ENCODE data around the gene SLC24A3.

DNA sequence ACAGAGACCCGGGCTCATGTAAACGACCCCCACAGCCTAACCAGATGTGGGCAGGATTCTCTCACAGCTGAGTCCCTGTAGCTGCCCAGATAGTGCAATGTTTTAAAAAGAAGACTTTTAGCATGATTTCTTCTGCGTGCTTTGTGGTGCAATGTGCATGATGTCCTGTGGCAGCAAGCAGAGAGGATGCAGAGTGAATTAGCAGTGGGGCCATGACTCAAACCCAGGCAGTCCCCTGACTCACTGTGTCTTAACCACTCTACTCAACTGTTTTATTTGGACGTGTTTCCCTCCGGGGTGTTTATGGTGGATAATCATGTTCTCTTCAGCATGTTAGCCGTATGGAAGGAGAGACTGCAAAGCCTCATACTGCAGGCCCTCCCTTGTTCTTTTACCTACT, 247.9 kb downstream of the SLC24A3 start:
- no peak for TF ChIP-seq CTCF (IDR thresholded peaks at IDR 0.05)
- TF ChIP-seq POLR2AphosphoS5 (IDR thresholded peaks at IDR 0.05): no peak

All from breast epithelium (tissue), 3 donors.